H54 (cell line): ENCODE measurements around the gene COPG1.
A peak's percentile ranks its signal among the peaks of the same experiment; 100 is the strongest.

Experiments
- DNase-seq: peaks from one replicate; pipeline ENCODE4 v3.0.0; 2011; ENCODE audit warnings: low spot score, mixed read lengths; ENCODE audit not compliant: insufficient read length
- FAIRE-seq: peaks from 3 replicates; lab custom pipeline; 2011; peaks lifted over from hg19 to GRCh38; lab: Jason Lieb, UNC
- POLR2A ChIP-seq: IDR thresholded peaks from 2 replicates; pipeline ENCODE4 v1.6.1; 2011; ENCODE audit warnings: low read depth, mild to moderate bottlenecking, low read length

Gene COPG1

DNA sequence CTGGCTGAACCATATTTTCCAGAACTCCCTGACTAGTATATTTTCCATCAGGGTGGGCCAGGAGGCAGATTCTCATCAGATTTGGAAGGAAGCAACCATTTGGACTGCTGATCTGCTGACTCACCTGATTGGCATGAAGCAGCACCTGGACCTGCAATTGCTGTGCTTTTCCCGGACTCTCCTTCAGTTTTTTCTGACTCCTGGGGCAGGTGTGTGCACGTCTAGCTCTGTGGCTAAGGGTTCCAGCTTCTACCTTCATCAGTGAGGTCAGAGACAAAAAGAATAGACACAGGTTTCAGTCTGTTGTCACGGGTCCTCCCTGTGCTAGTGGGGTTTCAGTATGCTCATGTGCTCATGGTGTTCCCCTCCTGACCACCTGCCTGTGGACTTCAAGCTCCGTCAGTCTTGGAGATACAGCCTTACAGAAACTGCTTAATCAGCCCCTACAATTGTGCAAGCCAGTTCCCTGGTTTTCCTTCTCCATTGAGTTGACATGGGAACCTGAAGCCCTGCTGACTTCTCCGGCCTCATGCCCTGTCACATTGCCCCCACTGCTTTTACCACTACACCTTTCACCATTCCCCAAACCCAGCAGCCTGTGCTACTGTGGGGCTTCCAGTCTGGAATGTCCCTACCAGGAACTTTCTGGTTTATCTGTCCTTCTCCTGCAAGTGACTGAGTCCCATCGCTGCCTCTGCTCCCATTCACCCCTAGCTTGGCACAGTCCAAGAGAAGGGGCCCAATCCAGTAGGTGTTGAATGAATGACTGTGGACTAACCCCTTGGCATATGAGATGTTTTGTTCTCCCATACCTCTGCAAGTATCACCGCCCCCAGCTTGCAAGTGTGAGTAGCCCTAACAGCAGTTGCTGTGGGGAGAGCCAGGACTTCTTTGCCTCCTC, 61.0 kb downstream of the COPG1 start:
- DNase-seq: no peak
- FAIRE-seq: no peak
- no peak for TF ChIP-seq POLR2A

DNA sequence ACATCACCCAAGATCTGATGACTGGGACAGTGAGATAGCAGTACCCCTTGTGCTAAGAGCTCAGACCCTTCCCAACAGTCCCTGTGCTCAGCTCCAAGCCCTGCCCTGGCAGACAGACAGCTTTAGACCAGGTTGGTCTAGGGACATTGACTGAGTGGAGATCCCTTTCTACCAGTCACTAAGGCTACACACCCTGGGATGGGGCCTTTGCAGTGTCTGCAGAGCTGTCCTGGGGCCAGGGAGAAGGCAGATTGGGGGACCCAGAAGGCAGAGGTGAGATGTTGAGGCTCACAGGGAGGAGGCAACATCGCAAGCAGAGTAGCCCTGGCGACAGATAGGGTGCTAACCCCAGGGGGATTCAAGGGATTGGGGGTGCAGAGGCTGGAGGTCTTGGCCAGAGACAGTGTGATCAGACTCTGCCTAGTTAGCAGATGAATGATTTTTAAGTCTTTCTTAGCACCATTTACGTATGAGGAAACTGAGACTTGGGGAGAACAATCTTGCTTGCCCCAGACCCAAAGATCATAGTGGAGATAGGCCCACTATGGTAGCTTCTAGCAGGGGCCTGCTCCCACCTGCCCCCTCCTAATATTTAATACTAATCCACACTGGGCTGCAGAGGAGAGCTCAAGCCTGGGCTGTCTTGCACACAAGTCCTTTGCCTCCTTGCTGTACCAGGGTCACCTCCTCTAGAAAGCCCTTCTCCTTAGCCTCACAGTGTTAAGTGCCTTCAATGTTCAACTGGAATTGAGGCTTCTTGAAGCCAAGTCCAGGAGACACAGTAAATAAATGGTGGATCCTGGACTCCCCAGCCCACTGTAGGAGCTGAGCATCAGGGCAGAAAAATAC, 61.9 kb downstream of the COPG1 start:
- no peak for FAIRE-seq
- TF ChIP-seq POLR2A: no peak
- no peak for DNase-seq

DNA sequence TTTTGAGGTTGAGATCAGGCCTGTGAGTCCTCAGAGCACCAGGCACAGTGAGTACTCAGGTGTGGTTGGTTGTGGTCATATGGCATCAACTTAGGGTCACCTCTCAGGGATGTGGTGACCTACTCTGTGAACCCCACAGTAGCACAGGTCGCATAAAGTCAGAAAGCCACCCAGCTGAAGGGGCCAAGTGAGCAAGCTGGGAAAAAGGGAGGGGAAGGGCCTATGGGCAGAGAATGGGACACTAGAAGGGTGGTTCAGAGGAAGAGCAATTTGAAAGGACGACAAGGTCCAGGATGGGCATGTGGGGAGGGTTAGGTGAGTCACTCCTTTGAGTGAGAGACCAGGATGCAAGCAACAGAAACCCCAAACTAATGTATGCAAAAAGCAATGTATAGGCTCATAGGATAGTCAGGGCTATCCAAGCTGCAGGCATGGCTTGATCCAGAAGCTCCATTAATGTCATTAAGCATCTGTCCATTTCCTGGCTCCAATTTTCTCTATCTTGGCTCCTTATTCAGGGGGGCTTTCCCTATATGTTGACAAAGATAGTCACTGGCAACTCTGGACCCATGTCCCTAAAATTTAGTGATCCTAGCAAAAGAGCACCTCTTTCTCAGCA, 62.7 kb downstream of the COPG1 start:
- DNase-seq (no peak), FAIRE-seq (no peak)
- TF ChIP-seq POLR2A: no peak

DNA sequence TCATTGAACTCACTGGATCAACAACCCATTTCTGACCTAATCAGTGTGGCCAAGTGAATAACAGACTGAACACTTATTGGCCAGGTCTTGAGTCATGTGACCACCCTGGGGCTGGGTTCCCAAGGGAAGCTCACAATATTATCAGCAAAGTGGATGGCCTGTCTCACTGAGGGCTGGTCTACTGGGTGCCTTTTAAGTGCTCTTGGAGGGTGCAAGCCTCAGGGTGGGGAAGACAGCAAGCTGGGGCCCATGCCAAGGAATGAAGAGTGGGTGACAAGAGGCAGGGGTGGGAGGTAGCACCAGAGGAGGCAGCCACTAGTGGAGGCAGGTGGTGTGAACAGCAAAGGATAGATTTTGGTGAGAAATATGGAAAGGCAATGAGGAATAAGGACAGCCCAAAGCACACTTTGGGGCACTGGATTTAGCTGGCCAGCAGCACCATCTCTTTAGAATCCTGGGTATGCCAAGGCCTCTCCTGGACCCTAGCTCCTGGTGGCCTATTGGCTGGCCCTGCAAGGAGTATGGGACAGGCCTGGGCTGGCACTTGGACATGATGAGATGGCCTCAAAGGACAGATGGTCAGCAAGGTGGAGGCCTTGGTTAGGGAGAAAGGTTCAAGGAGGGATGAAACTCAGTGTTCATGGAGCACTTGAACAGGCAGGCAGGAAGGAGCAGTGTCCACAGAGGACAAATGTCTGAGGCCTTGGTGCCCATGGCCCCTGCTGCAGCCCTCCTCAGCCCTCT, 63.4 kb downstream of the COPG1 start:
- DNase-seq (no peak), FAIRE-seq (no peak)
- TF ChIP-seq POLR2A: no peak

DNA sequence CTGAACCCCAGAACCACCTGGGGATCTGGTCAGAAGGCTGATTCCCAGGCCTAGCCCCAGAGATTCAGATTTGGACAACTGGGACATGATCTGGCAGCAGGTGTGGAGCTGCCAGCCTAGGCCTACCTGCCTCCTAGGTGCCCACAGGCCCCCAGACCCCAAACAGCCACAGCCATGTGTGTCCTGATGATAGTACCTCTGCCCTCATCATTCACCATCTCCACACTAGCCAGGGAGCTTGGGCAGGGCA, 63.9 kb downstream of the COPG1 start:
- 0 out of 2 replicates have a peak, but pooled peaks have one; percentile 21 for TF ChIP-seq POLR2A
- FAIRE-seq (no peak), DNase-seq (no peak)

DNA sequence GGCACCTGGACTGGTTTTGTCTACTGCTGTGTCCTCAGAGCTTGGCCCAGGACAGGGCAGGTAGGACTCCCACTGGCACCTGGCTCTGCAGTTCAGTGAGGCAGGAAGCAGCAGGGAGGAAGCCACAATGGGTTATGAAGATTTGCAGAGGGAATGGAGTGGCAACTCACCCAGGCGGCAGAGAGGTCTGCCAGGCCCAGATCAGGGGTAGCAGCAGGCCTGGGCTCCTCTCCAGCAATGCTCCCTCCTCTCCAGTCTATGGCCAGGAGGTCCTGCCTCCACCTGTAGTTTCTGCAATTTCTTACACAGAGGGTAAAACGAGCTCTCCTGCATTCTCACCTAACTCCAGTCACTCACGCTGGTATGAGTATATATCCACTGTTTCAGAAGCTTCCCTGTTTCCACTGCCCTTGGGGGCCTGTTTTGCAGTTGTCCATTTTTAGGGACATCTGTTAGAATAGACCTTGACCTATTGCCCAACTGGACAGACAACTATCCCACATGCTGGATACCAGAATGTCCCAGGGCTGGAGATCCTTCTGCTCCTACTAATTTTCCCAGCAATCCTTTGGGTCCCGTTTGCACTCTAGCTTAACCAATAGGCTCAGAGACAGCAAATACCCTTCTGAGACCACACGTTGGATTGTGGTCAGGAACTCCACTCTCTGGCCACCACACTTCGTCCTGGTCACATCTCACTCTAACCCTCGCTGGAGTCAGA, 64.4 kb downstream of the COPG1 start:
- FAIRE-seq (no peak), DNase-seq (no peak)
- no peak; the same call in 1 of the 2 replicates for TF ChIP-seq POLR2A

DNA sequence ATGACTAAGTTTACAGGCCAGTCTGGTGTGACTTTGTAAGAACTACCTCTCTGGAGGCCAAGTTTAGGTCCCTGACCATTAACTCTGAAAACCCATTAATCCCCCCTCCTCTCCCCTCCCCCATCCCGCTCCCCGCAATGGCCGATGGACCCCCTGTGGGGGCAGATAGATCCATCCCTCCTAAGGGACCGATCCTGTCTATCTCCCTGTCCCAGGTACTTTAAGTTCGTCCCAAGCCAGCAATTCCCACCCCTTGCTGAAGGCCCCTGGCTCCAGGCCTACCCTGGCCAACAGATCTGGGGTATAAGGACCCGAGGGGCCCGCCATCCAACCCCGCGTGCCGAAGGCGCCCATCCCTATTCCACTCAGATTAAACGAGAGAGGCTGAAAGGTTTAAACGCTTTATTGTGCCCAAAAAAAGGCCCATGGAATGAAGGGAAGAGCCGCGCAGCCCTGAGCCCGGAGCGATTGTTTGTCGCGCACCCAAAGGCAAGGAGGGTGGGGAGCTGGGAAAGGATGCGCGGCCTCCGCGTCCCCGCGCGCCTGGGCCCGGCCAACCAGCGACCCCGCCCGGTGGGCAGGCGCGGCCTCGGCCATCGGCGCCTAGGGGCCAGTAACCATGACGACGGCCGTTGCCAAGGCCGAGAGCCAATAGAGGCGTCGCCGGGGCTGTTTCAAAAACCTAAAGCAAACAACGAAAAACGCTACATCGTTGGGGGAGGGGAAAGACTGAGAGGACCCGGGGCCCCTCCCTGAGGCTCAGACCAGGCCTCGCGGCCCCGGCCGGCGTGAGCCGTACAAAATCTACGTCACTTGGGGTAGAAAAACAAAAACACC, 65.2 kb downstream of the COPG1 start:
- no peak for FAIRE-seq

DNA sequence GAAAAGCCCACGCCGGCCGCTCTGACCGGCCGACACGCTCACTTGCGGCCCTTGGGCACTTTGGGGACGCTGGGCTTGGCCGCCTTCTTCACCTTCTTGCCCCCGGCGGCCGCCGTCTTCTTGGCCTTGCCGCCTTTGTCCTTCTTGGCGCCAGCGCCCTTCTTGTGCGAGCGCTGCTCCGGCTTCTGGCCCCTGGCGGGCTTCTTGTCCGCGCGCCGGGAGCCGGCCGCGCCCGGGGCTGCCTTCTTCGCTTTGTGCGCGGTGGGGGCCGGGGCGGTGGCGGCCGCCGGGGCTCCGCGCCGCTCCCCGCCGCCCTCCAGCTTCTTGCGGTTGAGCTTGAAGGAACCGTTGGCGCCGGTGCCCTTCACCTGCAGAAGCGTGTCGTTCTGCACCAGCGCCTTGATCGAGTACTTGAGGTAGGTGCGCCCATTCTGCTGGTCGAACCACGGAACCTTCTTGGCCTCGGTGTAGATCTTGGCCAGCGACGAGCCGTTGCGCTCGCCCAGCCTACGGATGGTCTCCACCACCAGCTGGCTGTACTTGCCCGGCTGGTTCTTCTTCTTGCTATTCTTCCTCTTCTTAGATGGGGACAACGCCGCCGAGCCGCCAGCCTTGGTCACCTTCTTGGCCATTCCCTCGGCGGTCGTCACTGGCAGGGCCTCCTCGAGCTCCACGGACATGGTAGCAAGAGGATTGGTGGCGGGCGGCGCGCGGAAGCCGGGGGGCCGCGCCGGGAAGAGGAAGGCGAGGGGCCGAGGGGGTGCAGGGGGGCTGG, 66.0 kb downstream of the COPG1 start:
- peak; percentile 33; the same call in 1 of the 2 replicates for TF ChIP-seq POLR2A
- no peak for DNase-seq
- no peak for FAIRE-seq

More for the DNA sequence above, 65.2 kb downstream of the COPG1 start:
- TF ChIP-seq POLR2A: no peak; the same call in 1 of the 2 replicates
- peak; percentile 87 for DNase-seq

DNA sequence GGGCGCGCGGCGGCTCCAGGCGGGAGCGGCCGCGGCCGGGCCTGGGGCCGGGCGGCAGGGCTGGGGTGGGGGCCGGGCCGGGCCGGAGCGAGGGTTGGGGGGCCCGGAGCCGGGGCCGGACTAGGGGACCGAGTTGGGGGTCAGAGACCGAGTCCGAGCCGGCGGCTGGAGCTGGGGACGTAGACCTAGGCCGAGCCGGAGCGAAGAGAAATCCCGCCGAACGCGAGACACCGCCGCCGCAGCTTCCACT, 66.5 kb downstream of the COPG1 start:
- FAIRE-seq: no peak
- DNase-seq: no peak
- TF ChIP-seq POLR2A: no peak; the same call in 1 of the 2 replicates

DNA sequence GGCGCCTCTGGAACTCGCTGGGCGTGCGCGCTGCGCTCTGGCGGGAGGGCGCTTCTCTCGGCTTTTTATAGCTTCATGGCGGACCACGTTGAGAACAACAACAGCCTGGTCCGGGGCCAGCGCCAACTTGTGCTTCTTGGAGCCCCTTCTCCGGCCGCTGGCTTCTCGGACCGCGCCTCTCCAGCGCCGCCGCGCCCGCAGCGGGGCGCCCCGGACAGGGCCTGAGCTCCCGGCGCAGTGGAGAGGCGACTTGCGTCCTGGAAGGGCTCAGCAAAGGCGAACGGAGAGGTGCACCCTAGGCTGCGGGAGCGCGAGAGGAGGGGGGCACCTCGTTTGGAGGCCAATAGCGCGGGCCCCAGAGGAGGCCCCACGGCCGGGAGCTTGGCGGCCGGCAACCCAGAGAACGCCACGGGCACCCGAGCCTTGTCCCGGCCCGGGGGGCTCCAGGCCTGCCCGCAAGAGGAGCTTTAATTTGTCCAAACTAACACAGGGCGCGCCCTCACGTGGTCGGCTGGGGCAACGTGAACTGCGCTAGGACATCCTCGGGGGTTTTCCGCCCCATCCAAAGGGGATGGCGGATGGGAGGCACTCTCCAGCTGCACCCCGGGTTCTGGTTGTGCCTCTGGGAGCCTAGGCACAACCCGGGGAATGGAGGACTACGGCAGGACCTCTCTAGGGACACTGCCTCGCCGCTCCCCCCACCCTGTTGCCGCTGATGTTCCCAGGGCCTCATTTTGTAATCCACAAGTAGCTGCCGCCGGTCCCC, 67.0 kb downstream of the COPG1 start:
- DNase-seq: peak; percentile 95
- peak; percentile 100; the same call in 1 of the 2 replicates for TF ChIP-seq POLR2A
- no peak for FAIRE-seq
